AG20443 (cell line): ENCODE measurements around the gene PLK1.

Experiments used
- DNase-seq: peaks from one replicate; pipeline ENCODE4 v3.0.0; 2012; ENCODE audit warnings: low spot score, mixed read lengths

Gene PLK1

GRCh38 chr16:23679986-23680336, 1.3 kb downstream of the PLK1 start:
- no peak for DNase-seq

- no peak for DNase-seq
Observed at GRCh38 chr16:23682181-23682580, 3.5 kb downstream of the PLK1 start.

- DNase-seq, result no peak
Observed at GRCh38 chr16:23683487-23683886, 4.8 kb downstream of the PLK1 start.

GRCh38 chr16:23687034-23687808, 8.5 kb downstream of the PLK1 start:
- no peak for DNase-seq

GRCh38 chr16:23689442-23690187, 10.9 kb downstream of the PLK1 start:
- no peak for DNase-seq

GRCh38 chr16:23690771-23691482, 12.2 kb downstream of the PLK1 start:
- no peak for DNase-seq

GRCh38 chr16:23691483-23692189, 12.9 kb downstream of the PLK1 start:
- no peak for DNase-seq

GRCh38 chr16:23692190-23692837, 13.6 kb downstream of the PLK1 start:
- no peak for DNase-seq

- no peak for DNase-seq
Observed at GRCh38 chr16:23694265-23694643, 15.6 kb downstream of the PLK1 start.

GRCh38 chr16:23694644-23695373, 16.1 kb downstream of the PLK1 start:
- DNase-seq, result peak; percentile 50

GRCh38 chr16:23695756-23696155, 17.1 kb downstream of the PLK1 start:
- DNase-seq, result no peak

GRCh38 chr16:23699100-23699499, 20.4 kb downstream of the PLK1 start:
- DNase-seq, result no peak

GRCh38 chr16:23700093-23700492, 21.4 kb downstream of the PLK1 start:
- no peak for DNase-seq

- DNase-seq, result no peak
Observed at GRCh38 chr16:23700509-23700908, 21.8 kb downstream of the PLK1 start.

- DNase-seq, result no peak
Observed at GRCh38 chr16:23701045-23701444, 22.4 kb downstream of the PLK1 start.

- DNase-seq, result no peak
Observed at GRCh38 chr16:23702951-23703350, 24.3 kb downstream of the PLK1 start.

- peak; percentile 6 for DNase-seq
Observed at GRCh38 chr16:23704772-23705516, 26.3 kb downstream of the PLK1 start.

- DNase-seq, result no peak
Observed at GRCh38 chr16:23705517-23705902, 26.8 kb downstream of the PLK1 start.

GRCh38 chr16:23706439-23706838, 27.8 kb downstream of the PLK1 start:
- DNase-seq, result no peak

GRCh38 chr16:23709536-23709935, 30.8 kb downstream of the PLK1 start:
- no peak for DNase-seq
